ENCODE data around the gene CADM1.

Gene CADM1

DNA sequence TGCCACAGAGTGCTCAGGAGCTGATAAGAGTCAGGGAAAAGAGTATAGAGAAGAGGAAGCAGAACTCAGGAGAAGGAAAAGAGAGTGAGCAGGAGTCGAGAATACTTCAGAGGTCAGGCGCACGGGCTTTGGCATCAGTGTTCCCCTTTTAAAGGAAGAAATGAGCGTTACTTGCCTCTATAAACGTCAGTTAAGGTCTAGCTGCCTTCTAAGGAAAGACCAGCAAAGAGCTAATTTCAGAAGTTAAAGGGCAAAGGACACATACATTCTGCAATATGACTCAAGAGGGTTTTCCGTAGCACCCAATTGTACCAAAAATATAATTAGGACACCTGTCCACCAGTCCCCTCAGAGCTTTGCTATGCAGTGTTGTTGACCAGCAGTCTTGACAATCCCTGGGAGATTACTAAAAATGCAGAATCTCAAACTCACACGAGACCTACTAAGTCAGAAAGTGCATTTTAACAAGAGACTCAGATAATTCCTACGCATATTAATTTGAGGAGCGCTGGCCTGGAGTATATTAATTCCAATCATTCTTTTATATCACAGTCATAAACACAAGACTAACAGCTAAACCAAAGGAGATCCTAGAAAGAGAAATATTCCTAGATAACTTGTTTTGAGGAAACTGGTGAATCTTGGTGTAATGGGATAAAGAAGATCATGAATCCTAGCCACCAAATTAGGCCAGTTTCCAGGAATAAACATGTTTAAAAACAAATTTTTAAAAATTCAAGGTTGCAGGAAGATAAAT is 249.0 kb downstream of the CADM1 start:
- TF ChIP-seq, protein P1, sequence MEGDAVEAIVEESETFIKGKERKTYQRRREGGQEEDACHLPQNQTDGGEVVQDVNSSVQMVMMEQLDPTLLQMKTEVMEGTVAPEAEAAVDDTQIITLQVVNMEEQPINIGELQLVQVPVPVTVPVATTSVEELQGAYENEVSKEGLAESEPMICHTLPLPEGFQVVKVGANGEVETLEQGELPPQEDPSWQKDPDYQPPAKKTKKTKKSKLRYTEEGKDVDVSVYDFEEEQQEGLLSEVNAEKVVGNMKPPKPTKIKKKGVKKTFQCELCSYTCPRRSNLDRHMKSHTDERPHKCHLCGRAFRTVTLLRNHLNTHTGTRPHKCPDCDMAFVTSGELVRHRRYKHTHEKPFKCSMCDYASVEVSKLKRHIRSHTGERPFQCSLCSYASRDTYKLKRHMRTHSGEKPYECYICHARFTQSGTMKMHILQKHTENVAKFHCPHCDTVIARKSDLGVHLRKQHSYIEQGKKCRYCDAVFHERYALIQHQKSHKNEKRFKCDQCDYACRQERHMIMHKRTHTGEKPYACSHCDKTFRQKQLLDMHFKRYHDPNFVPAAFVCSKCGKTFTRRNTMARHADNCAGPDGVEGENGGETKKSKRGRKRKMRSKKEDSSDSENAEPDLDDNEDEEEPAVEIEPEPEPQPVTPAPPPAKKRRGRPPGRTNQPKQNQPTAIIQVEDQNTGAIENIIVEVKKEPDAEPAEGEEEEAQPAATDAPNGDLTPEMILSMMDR (IDR thresholded peaks at IDR 0.05; ENCODE audit: poor library complexity, severe bottlenecking) = no peak
- no peaks in the 10 kb centered on the region for H3K27me3 ChIP-seq (ENCODE audit: insufficient read depth, poor library complexity, severe bottlenecking)

DNA sequence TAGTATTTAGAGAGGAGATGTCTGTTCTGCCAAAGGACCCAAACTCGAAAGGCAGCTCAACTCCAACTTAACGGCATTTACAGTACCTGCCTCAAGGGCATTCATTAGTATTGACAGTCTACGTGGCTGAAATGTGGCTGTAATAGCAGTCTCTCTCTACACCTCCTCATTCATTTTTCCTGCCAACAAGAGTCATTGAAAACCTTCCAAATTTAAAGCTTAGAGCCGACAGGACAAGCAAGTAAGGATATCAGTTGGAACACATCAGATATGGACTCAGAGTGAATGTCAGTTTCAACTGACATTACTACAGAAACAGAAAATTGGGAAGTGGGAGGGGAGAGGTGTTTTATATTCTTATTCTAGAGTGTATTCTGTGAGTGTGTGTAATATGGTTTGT is 253.1 kb downstream of the CADM1 start:
- H3K27ac ChIP-seq (ENCODE audit: poor library complexity, severe bottlenecking) = no peak overlapping the region
- TF ChIP-seq, protein P1 (IDR thresholded peaks at IDR 0.05; ENCODE audit: poor library complexity, severe bottlenecking) = no peak
- no peaks in the 10 kb centered on the region for H3K27me3 ChIP-seq (ENCODE audit: insufficient read depth, poor library complexity, severe bottlenecking)
- H3K36me3 ChIP-seq (ENCODE audit: low read depth) = no peaks in the 10 kb centered on the region
- no peak overlapping the region for H3K4me3 ChIP-seq (ENCODE audit: severe bottlenecking)
- ATAC-seq (ENCODE audit: low read depth) = no peak
- no peaks in the 10 kb centered on the region for H3K9me3 ChIP-seq (ENCODE audit: severe bottlenecking)
- no peak for DNase-seq (ENCODE audit: low spot score)
- H3K4me1 ChIP-seq (ENCODE audit: insufficient read depth, poor library complexity, severe bottlenecking) = no peaks in the 10 kb centered on the region

More for the DNA sequence above, 249.0 kb downstream of the CADM1 start:
- no peaks in the 10 kb centered on the region for H3K36me3 ChIP-seq (ENCODE audit: low read depth)
- H3K4me1 ChIP-seq (ENCODE audit: insufficient read depth, poor library complexity, severe bottlenecking) = no peaks in the 10 kb centered on the region
- no peak overlapping the region for H3K27ac ChIP-seq (ENCODE audit: poor library complexity, severe bottlenecking)
- ATAC-seq (ENCODE audit: low read depth) (no peak), DNase-seq (ENCODE audit: low spot score) (no peak)
- H3K9me3 ChIP-seq (ENCODE audit: severe bottlenecking) = no peaks in the 10 kb centered on the region
- no peak overlapping the region for H3K4me3 ChIP-seq (ENCODE audit: severe bottlenecking)

DNA sequence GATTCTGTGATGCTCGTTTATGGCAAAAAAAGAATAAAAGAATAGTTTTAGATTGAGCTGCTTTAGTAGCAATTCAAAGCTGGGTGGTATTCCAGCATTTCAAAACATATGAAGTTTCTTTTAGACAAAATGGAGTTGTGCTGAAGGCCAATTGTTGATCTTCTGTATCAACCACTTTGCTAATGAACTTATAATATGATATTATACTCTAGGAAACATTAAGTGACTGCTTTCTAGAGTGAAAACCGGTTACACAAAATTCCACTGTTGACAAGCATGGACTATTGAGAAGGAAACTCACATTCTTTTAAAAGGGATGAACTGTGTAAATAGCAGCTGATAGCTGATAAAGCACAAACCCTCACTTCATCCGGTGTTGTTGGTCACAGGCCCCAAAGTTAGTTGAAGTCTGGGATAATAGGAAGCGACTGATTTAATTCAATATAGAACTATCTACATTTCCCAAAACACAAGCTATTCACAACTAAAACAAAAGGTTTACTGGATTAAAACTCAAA is 255.1 kb downstream of the CADM1 start:
- DNase-seq (ENCODE audit: low spot score) = no peak
- Histone ChIP-seq H3K9me3 (ENCODE audit: severe bottlenecking) (no peaks in the 10 kb centered on the region), H3K4me3 (ENCODE audit: severe bottlenecking) (no peak overlapping the region), H3K4me1 (ENCODE audit: insufficient read depth, poor library complexity, severe bottlenecking) (no peaks in the 10 kb centered on the region), H3K36me3 (ENCODE audit: low read depth) (no peaks in the 10 kb centered on the region), H3K27ac (ENCODE audit: poor library complexity, severe bottlenecking) (no peak overlapping the region), H3K27me3 (ENCODE audit: insufficient read depth, poor library complexity, severe bottlenecking) (no peaks in the 10 kb centered on the region)
- TF ChIP-seq, protein P1 (IDR thresholded peaks at IDR 0.05; ENCODE audit: poor library complexity, severe bottlenecking) = no peak
- no peak for ATAC-seq (ENCODE audit: low read depth)

DNA sequence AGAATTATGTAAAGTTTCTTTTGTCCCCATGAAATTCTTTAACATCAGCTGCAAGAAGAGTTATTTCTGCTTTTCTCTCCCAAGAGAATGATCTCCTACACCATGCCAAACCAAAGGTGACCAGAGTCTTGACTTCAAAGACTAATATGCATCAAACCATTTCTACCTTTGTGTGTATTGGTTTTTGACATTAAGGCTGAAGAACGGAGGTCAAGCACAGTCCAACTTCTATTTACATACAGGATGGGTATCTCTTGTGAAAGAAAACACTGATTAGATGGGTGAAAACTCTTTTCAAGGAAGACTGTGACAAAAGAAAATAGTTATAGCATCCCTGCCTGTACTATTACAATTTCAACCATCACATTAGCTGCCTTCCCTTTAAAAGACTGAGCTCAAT is 256.3 kb downstream of the CADM1 start:
- no peaks in the 10 kb centered on the region for H3K36me3 ChIP-seq (ENCODE audit: low read depth)

More for the DNA sequence above, 256.3 kb downstream of the CADM1 start:
- ATAC-seq (ENCODE audit: low read depth) (no peak), DNase-seq (ENCODE audit: low spot score) (no peak)
- no peaks in the 10 kb centered on the region for H3K4me1 ChIP-seq (ENCODE audit: insufficient read depth, poor library complexity, severe bottlenecking)
- no peak overlapping the region for H3K27ac ChIP-seq (ENCODE audit: poor library complexity, severe bottlenecking)
- TF ChIP-seq, protein P1 (IDR thresholded peaks at IDR 0.05; ENCODE audit: poor library complexity, severe bottlenecking) = no peak
- no peaks in the 10 kb centered on the region for H3K27me3 ChIP-seq (ENCODE audit: insufficient read depth, poor library complexity, severe bottlenecking)
- H3K9me3 ChIP-seq (ENCODE audit: severe bottlenecking) = no peaks in the 10 kb centered on the region
- no peak overlapping the region for H3K4me3 ChIP-seq (ENCODE audit: severe bottlenecking)

Data from RWPE2 (cell line).